ENCODE measurements around the gene CFB. TPM values are rescaled to one million over a fixed set of nuclear protein-coding genes. Genes with fewer than 3 reads are reported as not detected.

The CFB gene
- total and polyA plus RNA-seq, 9 of the 15 experiments (the other 6 are each of a cell fraction or from before 2014, with no cell fraction given) = 0.08 to 0.91 (median 0.22) TPM; not detected in 4

DNA sequence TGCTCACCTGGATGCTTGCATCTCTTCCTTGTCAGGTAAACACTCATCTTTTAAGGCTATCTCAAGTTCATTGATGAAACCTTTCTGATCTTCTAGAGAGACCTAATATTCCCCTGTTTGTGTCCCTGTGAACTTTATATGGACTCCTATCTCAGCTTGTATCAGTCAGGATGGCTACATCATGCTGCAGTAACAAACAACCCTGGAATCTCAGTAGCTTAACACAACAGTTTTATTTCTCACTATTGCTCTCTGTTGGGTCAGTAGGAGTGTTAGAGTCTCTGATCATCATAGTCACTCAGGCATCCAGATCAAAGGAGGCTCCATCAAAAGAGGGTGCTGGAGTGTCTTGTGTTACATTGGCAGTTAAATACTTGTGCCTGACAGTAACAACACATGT lies 30.5 kb upstream of the CFB start (continued):
- TF ChIP-seq, protein P1, sequence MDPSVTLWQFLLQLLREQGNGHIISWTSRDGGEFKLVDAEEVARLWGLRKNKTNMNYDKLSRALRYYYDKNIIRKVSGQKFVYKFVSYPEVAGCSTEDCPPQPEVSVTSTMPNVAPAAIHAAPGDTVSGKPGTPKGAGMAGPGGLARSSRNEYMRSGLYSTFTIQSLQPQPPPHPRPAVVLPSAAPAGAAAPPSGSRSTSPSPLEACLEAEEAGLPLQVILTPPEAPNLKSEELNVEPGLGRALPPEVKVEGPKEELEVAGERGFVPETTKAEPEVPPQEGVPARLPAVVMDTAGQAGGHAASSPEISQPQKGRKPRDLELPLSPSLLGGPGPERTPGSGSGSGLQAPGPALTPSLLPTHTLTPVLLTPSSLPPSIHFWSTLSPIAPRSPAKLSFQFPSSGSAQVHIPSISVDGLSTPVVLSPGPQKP (CRISPR knock-in tag; IDR thresholded peaks at IDR 0.05) = no peak
- TF ChIP-seq ZNF584 (CRISPR knock-in tag; IDR thresholded peaks at IDR 0.05; ENCODE audit: low read depth) = no peak

DNA sequence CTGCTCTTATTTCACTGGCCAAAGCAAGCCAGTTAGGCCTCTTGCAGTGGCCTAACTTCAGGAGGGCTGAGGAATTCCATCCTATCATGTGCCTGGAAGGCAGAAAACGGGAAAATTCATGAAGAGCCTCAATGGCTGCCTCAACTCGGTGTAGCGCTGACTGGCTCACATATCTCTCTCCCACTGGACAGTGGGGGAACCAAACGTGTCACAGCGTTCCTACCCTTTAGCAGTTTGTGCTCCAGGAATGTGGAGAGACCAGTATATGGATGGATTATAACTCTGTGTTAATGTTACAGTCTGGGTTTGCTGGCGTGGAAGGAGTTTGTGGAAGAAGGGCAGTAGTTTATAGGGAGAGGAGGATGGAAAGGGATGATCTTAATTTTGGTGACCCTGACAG lies 30.1 kb upstream of the CFB start:
- ATAC-seq (no peak), DNase-seq (ENCODE audit: extremely low read depth in 1 of 4, low spot score in 3 of 4) (no peak), FAIRE-seq (no peak)
- Histone ChIP-seq H3K4me2 (ENCODE audit: insufficient read depth, low read length) (no peak overlapping the region), H3K36me3 (ENCODE audit: control insufficient read depth, insufficient read depth, low read length) (no peaks in the 10 kb centered on the region), H3K9me1 (ENCODE audit: control insufficient read depth, insufficient read depth, low read length) (no peaks in the 10 kb centered on the region), H3K4me3 (no peak overlapping the region), H3K27me3 (ENCODE audit: control insufficient read depth in 2 of 2, insufficient read depth in 2 of 2, low read length in 2 of 2) (no peaks in the 10 kb centered on the region), H3K27ac (ENCODE audit: extremely low read depth, low read depth, low read length) (no peak overlapping the region), H2AFZ (ENCODE audit: low read depth, low read length) (peak overlapping the region; percentile 35), H3K4me1 (replicated peaks in 1 of 2; ENCODE audit: control insufficient read depth in 2 of 2, insufficient read depth in 2 of 2, low read length in 2 of 2) (peaks cover 0 to 8% of the 10 kb centered on the region in 2 experiments; a peak in 1 of 5 replicates), H3K9me3 (replicated peaks; ENCODE audit: control insufficient read depth, insufficient read depth, low read depth, low read length) (no peaks in the 10 kb centered on the region), H3K9ac (ENCODE audit: insufficient read depth in 1 of 2, low read depth in 2 of 2, low read length in 2 of 2) (no peak overlapping the region), H4K20me1 (replicated peaks; ENCODE audit: control insufficient read depth, insufficient read depth, low read length) (no peaks in the 10 kb centered on the region), H3K79me2 (ENCODE audit: control insufficient read depth, insufficient read depth, low read length) (no peaks in the 10 kb centered on the region)
- no TSS peak for BruUV-seq (replicated peaks)
- in situ Hi-C loops (cut with MboI) (no loop called here), intact Hi-C loops (cut with micrococcal nuclease) (loop anchor here (5.0 kb wide), 1 partner anchor 42 kb away; the partner anchor contains the start of genes NELFE and SKIC2)
- POLR2A ChIA-PET = no interaction called here
- 44% methylated on average over 6 of the region's 6 CpGs for WGBS (ENCODE audit: insufficient coverage, low coverage, missing lambda C conversion rate)
- CTCF ChIA-PET (ENCODE audit: low intra/inter-chr PET ratio) = no interaction called here
- no peak for TF ChIP-seq NFXL1 (CRISPR knock-in tag; IDR thresholded peaks at IDR 0.05)
- TF ChIP-seq, protein P2, sequence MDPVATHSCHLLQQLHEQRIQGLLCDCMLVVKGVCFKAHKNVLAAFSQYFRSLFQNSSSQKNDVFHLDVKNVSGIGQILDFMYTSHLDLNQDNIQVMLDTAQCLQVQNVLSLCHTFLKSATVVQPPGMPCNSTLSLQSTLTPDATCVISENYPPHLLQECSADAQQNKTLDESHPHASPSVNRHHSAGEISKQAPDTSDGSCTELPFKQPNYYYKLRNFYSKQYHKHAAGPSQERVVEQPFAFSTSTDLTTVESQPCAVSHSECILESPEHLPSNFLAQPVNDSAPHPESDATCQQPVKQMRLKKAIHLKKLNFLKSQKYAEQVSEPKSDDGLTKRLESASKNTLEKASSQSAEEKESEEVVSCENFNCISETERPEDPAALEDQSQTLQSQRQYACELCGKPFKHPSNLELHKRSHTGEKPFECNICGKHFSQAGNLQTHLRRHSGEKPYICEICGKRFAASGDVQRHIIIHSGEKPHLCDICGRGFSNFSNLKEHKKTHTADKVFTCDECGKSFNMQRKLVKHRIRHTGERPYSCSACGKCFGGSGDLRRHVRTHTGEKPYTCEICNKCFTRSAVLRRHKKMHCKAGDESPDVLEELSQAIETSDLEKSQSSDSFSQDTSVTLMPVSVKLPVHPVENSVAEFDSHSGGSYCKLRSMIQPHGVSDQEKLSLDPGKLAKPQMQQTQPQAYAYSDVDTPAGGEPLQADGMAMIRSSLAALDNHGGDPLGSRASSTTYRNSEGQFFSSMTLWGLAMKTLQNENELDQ (CRISPR knock-in tag; IDR thresholded peaks at IDR 0.05; ENCODE audit: borderline replicate concordance) = no peak
- no peak for TF ChIP-seq TRIM24 (IDR thresholded peaks at IDR 0.05)
- TF ChIP-seq, protein P3, sequence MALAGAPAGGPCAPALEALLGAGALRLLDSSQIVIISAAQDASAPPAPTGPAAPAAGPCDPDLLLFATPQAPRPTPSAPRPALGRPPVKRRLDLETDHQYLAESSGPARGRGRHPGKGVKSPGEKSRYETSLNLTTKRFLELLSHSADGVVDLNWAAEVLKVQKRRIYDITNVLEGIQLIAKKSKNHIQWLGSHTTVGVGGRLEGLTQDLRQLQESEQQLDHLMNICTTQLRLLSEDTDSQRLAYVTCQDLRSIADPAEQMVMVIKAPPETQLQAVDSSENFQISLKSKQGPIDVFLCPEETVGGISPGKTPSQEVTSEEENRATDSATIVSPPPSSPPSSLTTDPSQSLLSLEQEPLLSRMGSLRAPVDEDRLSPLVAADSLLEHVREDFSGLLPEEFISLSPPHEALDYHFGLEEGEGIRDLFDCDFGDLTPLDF (CRISPR knock-in tag; IDR thresholded peaks at IDR 0.05) = no peak
- TF ChIP-seq, protein P4, sequence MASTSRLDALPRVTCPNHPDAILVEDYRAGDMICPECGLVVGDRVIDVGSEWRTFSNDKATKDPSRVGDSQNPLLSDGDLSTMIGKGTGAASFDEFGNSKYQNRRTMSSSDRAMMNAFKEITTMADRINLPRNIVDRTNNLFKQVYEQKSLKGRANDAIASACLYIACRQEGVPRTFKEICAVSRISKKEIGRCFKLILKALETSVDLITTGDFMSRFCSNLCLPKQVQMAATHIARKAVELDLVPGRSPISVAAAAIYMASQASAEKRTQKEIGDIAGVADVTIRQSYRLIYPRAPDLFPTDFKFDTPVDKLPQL (IDR thresholded peaks at IDR 0.05; ENCODE audit: extremely low read depth, insufficient read length) = no peak
- TF ChIP-seq, protein P5, sequence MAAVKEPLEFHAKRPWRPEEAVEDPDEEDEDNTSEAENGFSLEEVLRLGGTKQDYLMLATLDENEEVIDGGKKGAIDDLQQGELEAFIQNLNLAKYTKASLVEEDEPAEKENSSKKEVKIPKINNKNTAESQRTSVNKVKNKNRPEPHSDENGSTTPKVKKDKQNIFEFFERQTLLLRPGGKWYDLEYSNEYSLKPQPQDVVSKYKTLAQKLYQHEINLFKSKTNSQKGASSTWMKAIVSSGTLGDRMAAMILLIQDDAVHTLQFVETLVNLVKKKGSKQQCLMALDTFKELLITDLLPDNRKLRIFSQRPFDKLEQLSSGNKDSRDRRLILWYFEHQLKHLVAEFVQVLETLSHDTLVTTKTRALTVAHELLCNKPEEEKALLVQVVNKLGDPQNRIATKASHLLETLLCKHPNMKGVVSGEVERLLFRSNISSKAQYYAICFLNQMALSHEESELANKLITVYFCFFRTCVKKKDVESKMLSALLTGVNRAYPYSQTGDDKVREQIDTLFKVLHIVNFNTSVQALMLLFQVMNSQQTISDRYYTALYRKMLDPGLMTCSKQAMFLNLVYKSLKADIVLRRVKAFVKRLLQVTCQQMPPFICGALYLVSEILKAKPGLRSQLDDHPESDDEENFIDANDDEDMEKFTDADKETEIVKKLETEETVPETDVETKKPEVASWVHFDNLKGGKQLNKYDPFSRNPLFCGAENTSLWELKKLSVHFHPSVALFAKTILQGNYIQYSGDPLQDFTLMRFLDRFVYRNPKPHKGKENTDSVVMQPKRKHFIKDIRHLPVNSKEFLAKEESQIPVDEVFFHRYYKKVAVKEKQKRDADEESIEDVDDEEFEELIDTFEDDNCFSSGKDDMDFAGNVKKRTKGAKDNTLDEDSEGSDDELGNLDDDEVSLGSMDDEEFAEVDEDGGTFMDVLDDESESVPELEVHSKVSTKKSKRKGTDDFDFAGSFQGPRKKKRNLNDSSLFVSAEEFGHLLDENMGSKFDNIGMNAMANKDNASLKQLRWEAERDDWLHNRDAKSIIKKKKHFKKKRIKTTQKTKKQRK (IDR thresholded peaks at IDR 0.05; ENCODE audit: borderline replicate concordance, low read depth, low read length) = no peak
- TF ChIP-seq, protein P6, sequence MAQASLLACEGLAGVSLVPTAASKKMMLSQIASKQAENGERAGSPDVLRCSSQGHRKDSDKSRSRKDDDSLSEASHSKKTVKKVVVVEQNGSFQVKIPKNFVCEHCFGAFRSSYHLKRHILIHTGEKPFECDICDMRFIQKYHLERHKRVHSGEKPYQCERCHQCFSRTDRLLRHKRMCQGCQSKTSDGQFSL (CRISPR knock-in tag; IDR thresholded peaks at IDR 0.05) = no peak
- TF ChIP-seq, protein P6 (tag; IDR thresholded peaks at IDR 0.05) = no peak
